Measurements from ENCODE around the gene NOD2. TPM values are rescaled to one million over a fixed set of nuclear protein-coding genes. Genes with fewer than 3 reads are reported as not detected.

Gene NOD2
- total RNA-seq, 1 donor from 2014 or later, result 0.52 TPM

DNA sequence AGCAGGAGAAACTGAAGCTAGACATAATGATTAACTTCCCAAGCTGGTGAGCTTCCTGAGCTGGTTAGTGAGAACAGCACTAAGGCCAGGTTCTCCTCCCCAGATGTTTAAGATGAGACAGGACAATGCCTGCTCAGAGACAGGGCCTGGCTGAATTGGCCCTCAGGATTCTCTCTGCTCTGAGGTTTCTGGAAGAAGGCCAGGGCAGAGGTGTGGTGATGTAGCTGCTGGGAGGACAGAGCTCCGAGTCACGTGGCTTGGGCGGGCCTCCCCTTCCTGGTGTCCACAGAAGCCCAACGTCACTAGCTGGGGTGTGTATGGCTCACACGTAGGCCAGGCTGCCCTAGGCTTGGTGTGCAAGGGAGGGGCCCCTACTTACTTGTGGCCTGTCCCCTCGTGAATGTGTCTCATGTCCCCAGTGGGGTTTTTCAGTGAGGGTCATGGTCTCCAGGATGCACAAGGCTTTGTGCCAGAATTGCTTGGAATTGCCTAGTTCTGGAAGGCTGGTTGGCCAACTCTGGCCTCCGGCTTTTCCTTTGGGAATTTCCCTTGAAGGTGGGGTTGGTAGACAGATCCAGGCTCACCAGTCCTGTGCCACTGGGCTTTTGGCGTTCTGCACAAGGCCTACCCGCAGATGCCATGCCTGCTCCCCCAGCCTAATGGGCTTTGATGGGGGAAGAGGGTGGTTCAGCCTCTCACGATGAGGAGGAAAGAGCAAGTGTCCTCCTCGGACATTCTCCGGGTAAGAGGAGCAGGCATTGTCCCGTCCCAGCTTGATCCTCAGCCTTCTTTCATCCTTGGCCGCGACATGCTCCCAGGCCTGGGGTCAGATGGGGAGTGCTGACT lies 3.4 kb downstream of the NOD2 start:
- no peaks in the 10 kb centered on the region for H3K36me3 ChIP-seq
- TF ChIP-seq, protein P1, sequence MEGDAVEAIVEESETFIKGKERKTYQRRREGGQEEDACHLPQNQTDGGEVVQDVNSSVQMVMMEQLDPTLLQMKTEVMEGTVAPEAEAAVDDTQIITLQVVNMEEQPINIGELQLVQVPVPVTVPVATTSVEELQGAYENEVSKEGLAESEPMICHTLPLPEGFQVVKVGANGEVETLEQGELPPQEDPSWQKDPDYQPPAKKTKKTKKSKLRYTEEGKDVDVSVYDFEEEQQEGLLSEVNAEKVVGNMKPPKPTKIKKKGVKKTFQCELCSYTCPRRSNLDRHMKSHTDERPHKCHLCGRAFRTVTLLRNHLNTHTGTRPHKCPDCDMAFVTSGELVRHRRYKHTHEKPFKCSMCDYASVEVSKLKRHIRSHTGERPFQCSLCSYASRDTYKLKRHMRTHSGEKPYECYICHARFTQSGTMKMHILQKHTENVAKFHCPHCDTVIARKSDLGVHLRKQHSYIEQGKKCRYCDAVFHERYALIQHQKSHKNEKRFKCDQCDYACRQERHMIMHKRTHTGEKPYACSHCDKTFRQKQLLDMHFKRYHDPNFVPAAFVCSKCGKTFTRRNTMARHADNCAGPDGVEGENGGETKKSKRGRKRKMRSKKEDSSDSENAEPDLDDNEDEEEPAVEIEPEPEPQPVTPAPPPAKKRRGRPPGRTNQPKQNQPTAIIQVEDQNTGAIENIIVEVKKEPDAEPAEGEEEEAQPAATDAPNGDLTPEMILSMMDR (IDR thresholded peaks at IDR 0.05; ENCODE audit: borderline replicate concordance), result no peak
- H3K27ac ChIP-seq (replicated peaks), result peak overlapping the region; percentile 86
- no peaks in the 10 kb centered on the region for H3K9me3 ChIP-seq (replicated peaks)
- DNase-seq, result peak; percentile 81
- H3K4me1 ChIP-seq, result peaks cover 48% of the 10 kb centered on the region
- H3K4me3 ChIP-seq, result peak overlapping the region; percentile 59
- intact Hi-C loops (cut with micrococcal nuclease), result no loop called here
- H3K27me3 ChIP-seq (ENCODE audit: low read depth), result peaks cover 7% of the 10 kb centered on the region

DNA sequence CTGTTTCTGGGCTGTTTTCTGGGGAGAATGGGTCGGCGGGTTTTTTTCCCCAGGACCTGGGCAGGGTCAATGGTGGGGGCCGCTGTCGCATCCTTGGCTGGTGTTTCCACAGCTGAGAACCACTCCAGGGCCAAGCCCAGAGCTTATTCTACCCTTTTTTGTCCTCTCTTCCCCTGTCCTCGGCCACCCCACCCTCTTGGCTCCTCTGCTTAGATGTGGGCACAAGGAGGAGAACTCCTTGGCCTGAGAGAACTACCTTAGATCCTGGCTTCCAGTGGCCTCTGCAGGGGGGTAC lies 4.0 kb downstream of the NOD2 start:
- peaks cover 7% of the 10 kb centered on the region for H3K27me3 ChIP-seq (ENCODE audit: low read depth)
- DNase-seq, result no peak
- no peaks in the 10 kb centered on the region for H3K9me3 ChIP-seq (replicated peaks)
- H3K4me1 ChIP-seq, result peaks cover 48% of the 10 kb centered on the region
- H3K36me3 ChIP-seq, result no peaks in the 10 kb centered on the region
- peak overlapping the region; percentile 59 for H3K4me3 ChIP-seq
- peak overlapping the region; percentile 86 for H3K27ac ChIP-seq (replicated peaks)
- TF ChIP-seq, protein P1 (IDR thresholded peaks at IDR 0.05; ENCODE audit: borderline replicate concordance), result no peak
- intact Hi-C loops (cut with micrococcal nuclease), result no loop called here

DNA sequence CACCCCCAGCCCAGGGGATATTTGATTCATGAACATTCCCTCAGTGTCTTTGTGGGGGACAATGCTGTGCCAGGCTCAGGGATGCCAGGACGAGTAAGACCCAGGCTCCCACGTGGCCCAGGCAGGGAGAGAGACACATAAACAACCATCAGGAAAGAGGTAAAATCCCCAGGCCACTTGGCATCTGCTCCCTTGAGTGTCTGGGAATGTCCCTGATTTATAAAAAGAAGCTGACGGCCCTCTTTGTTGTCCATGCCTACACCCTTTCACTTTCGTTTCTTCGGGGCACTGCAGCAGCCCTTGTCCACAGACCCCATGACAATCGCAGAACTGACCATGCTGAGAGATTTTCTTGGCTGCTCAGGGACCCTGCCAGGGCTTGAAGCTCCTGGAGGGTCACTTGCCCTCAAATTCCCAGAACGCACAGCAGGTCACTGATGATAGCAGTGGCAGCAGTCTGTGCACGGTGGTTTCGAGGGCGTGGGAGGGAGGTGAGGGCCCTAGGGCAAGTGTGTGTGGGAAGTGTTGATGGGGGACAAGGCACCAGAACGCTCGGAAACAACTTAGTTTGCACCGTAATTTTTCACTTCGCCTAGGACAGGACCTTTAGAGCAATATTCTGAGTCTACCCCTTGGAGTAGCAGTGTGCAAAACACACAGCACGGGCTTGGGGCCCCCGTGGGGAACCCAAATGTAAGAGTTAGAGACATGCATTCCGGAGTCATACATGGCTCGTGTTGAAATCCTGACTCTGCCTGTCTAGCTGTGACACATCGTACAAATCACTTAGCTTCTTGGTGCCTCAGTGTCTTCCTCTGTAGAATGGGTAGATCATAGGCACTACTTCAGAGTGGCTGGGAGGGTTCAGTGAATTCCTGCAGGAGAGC lies 4.7 kb downstream of the NOD2 start:
- DNase-seq, result no peak
- Histone ChIP-seq H3K27me3 (ENCODE audit: low read depth) (peaks cover 7% of the 10 kb centered on the region), H3K27ac (replicated peaks) (peak overlapping the region; percentile 86), H3K4me3 (peak overlapping the region; percentile 59), H3K36me3 (no peaks in the 10 kb centered on the region), H3K4me1 (peaks cover 48% of the 10 kb centered on the region), H3K9me3 (replicated peaks) (peaks cover under 1% of the 10 kb centered on the region)
- intact Hi-C loops (cut with micrococcal nuclease), result no loop called here
- TF ChIP-seq, protein P1 (IDR thresholded peaks at IDR 0.05; ENCODE audit: borderline replicate concordance), result no peak

DNA sequence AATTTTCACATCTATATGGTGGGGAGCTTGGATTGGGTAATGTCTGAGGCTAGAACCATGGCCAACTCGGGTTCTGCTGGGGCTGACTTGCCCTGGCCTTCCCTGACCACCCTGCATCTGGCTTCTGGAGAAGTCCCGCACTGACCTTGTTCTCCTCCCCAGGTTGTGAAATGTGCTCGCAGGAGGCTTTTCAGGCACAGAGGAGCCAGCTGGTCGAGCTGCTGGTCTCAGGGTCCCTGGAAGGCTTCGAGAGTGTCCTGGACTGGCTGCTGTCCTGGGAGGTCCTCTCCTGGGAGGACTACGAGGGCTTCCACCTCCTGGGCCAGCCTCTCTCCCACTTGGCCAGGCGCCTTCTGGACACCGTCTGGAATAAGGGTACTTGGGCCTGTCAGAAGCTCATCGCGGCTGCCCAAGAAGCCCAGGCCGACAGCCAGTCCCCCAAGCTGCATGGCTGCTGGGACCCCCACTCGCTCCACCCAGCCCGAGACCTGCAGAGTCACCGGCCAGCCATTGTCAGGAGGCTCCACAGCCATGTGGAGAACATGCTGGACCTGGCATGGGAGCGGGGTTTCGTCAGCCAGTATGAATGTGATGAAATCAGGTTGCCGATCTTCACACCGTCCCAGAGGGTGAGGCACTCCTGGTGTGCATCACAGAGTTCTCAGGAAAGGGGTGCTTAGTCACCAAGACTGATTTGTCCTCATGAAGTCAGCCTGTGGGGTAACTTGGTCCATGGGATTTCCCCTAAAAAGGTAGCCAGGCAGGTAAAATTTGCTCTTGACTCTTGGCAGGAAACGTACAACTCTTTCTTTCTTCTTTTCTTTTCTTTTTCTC lies 6.1 kb downstream of the NOD2 start:
- H3K36me3 ChIP-seq, result peaks cover 5% of the 10 kb centered on the region
- H3K27ac ChIP-seq (replicated peaks), result peak overlapping the region; percentile 20
- H3K27me3 ChIP-seq (ENCODE audit: low read depth), result peaks cover under 1% of the 10 kb centered on the region
- H3K4me3 ChIP-seq, result no peak overlapping the region
- H3K9me3 ChIP-seq (replicated peaks), result peaks cover 14% of the 10 kb centered on the region
- DNase-seq, result no peak
- TF ChIP-seq, protein P1 (IDR thresholded peaks at IDR 0.05; ENCODE audit: borderline replicate concordance), result no peak
- peaks cover 34% of the 10 kb centered on the region for H3K4me1 ChIP-seq
- intact Hi-C loops (cut with micrococcal nuclease), result no loop called here

DNA sequence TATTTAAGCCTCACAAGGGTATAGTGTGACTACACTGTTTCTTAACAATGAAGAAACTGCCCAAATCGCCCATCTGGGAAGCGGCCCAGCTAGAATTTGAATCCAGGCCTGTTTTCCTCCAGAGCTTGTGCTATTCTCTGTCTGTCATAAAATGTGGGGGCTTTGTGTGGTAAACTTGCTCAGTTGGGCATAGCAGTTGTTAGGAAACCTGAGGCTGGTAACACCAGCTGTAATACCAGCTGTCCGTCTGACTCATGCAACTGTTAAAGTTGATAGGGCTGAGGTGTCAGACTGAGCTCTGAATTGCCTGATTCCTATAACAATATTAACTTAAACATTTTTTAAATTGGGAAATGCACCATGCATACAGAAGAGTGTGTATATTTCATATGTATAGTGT lies 9.3 kb downstream of the NOD2 start:
- DNase-seq, result no peak
- TF ChIP-seq, protein P1 (IDR thresholded peaks at IDR 0.05; ENCODE audit: borderline replicate concordance), result no peak
- Histone ChIP-seq H3K27ac (replicated peaks) (no peak overlapping the region), H3K36me3 (peaks cover 5% of the 10 kb centered on the region), H3K4me3 (no peak overlapping the region), H3K27me3 (ENCODE audit: low read depth) (no peaks in the 10 kb centered on the region), H3K4me1 (peaks cover 13% of the 10 kb centered on the region), H3K9me3 (replicated peaks) (peaks cover 24% of the 10 kb centered on the region)
- intact Hi-C loops (cut with micrococcal nuclease), result no loop called here
